ENCODE measurements around the gene WNT9B. TPM values are rescaled to one million over a fixed set of nuclear protein-coding genes. Genes with fewer than 3 reads are reported as not detected.

Gene WNT9B
- total RNA-seq, 1 experiment from 2014 or later: not detected

DNA sequence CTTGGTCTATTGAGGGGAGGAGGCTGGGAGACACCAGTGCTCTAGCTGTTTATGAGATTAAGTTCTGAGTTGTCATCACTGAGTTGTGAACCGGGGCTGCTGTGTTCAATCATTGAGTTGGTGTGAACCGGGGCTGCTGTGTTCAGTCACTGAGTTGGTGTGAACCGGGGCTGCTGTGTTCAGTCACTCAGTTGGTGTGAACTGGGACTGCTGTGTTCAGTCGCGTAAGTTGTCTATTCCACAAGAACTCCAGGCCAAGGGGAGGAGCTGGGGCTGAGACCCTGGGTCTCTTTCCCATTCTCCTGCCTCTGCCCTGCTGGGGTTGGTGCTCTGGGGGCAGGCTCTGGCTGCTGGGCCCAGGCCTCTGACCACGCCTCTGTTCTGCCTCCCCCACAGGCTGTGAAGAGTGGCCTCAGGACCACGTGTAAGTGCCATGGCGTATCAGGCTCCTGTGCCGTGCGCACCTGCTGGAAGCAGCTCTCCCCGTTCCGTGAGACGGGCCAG is 24.5 kb downstream of the WNT9B start:
- ATAC-seq (no peak; the same call in 1 of the 2 replicates), DNase-seq (ENCODE audit: low read depth, low spot score) (no peak)
- Histone ChIP-seq H3K4me1 (ENCODE audit: control insufficient read depth, insufficient read depth, low read length) (no peaks in the 10 kb centered on the region), H3K27me3 (ENCODE audit: control insufficient read depth, insufficient read depth, low read length) (no peaks in the 10 kb centered on the region), H3K27ac (ENCODE audit: low read length) (no peak overlapping the region), H3K4me3 (ENCODE audit: low read depth in 2 of 2, low read length in 2 of 2) (no peak overlapping the region), H3K36me3 (ENCODE audit: control insufficient read depth, insufficient read depth, low read length) (no peaks in the 10 kb centered on the region), H3K9me3 (ENCODE audit: control insufficient read depth, insufficient read depth, low read depth, low read length) (no peaks in the 10 kb centered on the region)
- CTCF ChIA-PET: no interaction called here
- POLR2A ChIA-PET: no interaction called here
- no TSS peak for BruUV-seq (replicated peaks)
- TF ChIP-seq TCF7L2 (IDR thresholded peaks at IDR 0.05; ENCODE audit: low read depth, low read length) (no peak), POLR2AphosphoS5 (IDR thresholded peaks at IDR 0.05; ENCODE audit: low read depth, low read length) (no peak)
- intact Hi-C loops (cut with micrococcal nuclease; ENCODE audit: unreplicated experiment): no loop called here
- in situ Hi-C loops (cut with HindIII; ENCODE audit: low pct_unique_long_range_greater_than_20kb, low sequenced_read_pairs): no loop called here

GRCh38 chr17:46876353-46876887 is 25.0 kb downstream of the WNT9B start:
- Histone ChIP-seq H3K4me1 (ENCODE audit: control insufficient read depth, insufficient read depth, low read length) (no peaks in the 10 kb centered on the region), H3K36me3 (ENCODE audit: control insufficient read depth, insufficient read depth, low read length) (no peaks in the 10 kb centered on the region), H3K27ac (ENCODE audit: low read length) (no peak overlapping the region), H3K27me3 (ENCODE audit: control insufficient read depth, insufficient read depth, low read length) (no peaks in the 10 kb centered on the region), H3K9me3 (ENCODE audit: control insufficient read depth, insufficient read depth, low read depth, low read length) (no peaks in the 10 kb centered on the region), H3K4me3 (ENCODE audit: low read depth in 2 of 2, low read length in 2 of 2) (no peak overlapping the region)
- ATAC-seq (peak; percentile 82), DNase-seq (ENCODE audit: low read depth, low spot score) (no peak)
- intact Hi-C loops (cut with micrococcal nuclease; ENCODE audit: unreplicated experiment) (no loop called here), in situ Hi-C loops (cut with HindIII; ENCODE audit: low pct_unique_long_range_greater_than_20kb, low sequenced_read_pairs) (no loop called here)
- no TSS peak for BruUV-seq (replicated peaks)
- ChIA-PET CTCF (no interaction called here), POLR2A (no interaction called here)
- TF ChIP-seq TCF7L2 (IDR thresholded peaks at IDR 0.05; ENCODE audit: low read depth, low read length): no peak
- TF ChIP-seq POLR2AphosphoS5 (IDR thresholded peaks at IDR 0.05; ENCODE audit: low read depth, low read length): no peak
- TF ChIP-seq SIN3A (IDR thresholded peaks at IDR 0.05; ENCODE audit: borderline replicate concordance, insufficient read depth, low read depth, low read length): no peak
- TF ChIP-seq, protein P1, sequence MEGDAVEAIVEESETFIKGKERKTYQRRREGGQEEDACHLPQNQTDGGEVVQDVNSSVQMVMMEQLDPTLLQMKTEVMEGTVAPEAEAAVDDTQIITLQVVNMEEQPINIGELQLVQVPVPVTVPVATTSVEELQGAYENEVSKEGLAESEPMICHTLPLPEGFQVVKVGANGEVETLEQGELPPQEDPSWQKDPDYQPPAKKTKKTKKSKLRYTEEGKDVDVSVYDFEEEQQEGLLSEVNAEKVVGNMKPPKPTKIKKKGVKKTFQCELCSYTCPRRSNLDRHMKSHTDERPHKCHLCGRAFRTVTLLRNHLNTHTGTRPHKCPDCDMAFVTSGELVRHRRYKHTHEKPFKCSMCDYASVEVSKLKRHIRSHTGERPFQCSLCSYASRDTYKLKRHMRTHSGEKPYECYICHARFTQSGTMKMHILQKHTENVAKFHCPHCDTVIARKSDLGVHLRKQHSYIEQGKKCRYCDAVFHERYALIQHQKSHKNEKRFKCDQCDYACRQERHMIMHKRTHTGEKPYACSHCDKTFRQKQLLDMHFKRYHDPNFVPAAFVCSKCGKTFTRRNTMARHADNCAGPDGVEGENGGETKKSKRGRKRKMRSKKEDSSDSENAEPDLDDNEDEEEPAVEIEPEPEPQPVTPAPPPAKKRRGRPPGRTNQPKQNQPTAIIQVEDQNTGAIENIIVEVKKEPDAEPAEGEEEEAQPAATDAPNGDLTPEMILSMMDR (IDR thresholded peaks at IDR 0.05): no peak; the same call in 1 of the 2 replicates
- no peak for TF ChIP-seq REST (IDR thresholded peaks at IDR 0.05; ENCODE audit: insufficient read depth in 1 of 2, low read depth in 2 of 2, low read length in 1 of 2)

DNA sequence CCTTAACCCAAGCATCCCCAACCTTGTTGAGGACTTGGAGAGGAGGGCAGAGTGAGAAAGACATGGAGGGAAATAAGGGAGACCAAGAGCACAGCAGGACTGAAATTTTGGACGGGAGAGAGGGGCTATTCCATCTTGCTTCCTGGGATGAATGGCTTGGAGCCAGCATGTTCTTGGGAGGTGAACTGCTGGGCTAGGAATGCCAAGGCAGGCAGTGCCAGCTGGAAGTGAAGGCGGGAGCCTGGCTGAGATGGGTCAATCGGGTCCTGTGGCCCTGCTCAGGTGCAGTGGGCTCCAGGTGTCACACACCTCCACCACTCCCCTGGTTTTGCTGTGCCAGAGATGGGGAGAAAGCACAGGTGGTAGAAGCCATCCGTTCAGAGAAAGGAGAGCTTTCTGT is 25.5 kb downstream of the WNT9B start:
- no TSS peak for BruUV-seq (replicated peaks)
- Histone ChIP-seq H3K9me3 (ENCODE audit: control insufficient read depth, insufficient read depth, low read depth, low read length) (no peaks in the 10 kb centered on the region), H3K36me3 (ENCODE audit: control insufficient read depth, insufficient read depth, low read length) (no peaks in the 10 kb centered on the region), H3K4me1 (ENCODE audit: control insufficient read depth, insufficient read depth, low read length) (no peaks in the 10 kb centered on the region), H3K4me3 (ENCODE audit: low read depth in 2 of 2, low read length in 2 of 2) (no peak overlapping the region), H3K27ac (ENCODE audit: low read length) (no peak overlapping the region), H3K27me3 (ENCODE audit: control insufficient read depth, insufficient read depth, low read length) (no peaks in the 10 kb centered on the region)
- in situ Hi-C loops (cut with HindIII; ENCODE audit: low pct_unique_long_range_greater_than_20kb, low sequenced_read_pairs) (no loop called here), intact Hi-C loops (cut with micrococcal nuclease; ENCODE audit: unreplicated experiment) (no loop called here)
- ATAC-seq (no peak), DNase-seq (ENCODE audit: low read depth, low spot score) (no peak)
- ChIA-PET CTCF (no interaction called here), POLR2A (interaction anchor here (0.9 kb wide), 1 partner anchor 9 kb away, joined by 4 read pairs; no protein-coding TSS in a partner anchor)
- TF ChIP-seq REST (IDR thresholded peaks at IDR 0.05; ENCODE audit: insufficient read depth in 1 of 2, low read depth in 2 of 2, low read length in 1 of 2) (no peak), POLR2AphosphoS5 (IDR thresholded peaks at IDR 0.05; ENCODE audit: low read depth, low read length) (no peak), TCF7L2 (IDR thresholded peaks at IDR 0.05; ENCODE audit: low read depth, low read length) (no peak), SIN3A (IDR thresholded peaks at IDR 0.05; ENCODE audit: borderline replicate concordance, insufficient read depth, low read depth, low read length) (no peak)
- TF ChIP-seq, protein P1 (IDR thresholded peaks at IDR 0.05): no peak

Data from Panc1 (cell line).